Measurements from ENCODE around the gene GRAMD4. TPM values are rescaled to one million over a fixed set of nuclear protein-coding genes. Genes with fewer than 3 reads are reported as not detected.

Gene GRAMD4
- total RNA-seq, 1 donor from 2014 or later, result 58.1 TPM

DNA sequence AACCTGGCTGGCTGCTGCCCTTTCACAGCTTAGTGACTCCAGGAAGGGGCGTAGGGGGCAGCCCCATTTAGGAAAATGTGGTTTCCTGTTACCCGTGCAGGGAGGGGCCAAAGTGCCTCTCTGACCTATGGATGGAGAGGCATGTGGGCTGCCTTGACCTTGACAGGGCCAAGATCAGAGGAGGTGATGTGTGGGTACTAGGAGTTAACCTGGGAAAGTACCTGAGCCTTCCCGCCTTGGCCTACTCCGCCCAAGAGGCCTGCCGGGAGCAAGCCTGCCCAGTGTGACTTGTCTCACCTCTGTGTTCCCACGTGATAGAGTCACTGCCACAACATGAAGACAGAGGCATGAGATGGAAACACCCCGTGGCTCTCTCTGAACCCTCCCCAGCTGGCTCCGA is 33.4 kb downstream of the GRAMD4 start:
- H3K27me3 ChIP-seq (ENCODE audit: low read depth), result no peaks in the 10 kb centered on the region
- H3K27ac ChIP-seq, result no peak overlapping the region
- H3K9me3 ChIP-seq, result no peaks in the 10 kb centered on the region
- DNase-seq, result no peak
- TF ChIP-seq, protein P1, sequence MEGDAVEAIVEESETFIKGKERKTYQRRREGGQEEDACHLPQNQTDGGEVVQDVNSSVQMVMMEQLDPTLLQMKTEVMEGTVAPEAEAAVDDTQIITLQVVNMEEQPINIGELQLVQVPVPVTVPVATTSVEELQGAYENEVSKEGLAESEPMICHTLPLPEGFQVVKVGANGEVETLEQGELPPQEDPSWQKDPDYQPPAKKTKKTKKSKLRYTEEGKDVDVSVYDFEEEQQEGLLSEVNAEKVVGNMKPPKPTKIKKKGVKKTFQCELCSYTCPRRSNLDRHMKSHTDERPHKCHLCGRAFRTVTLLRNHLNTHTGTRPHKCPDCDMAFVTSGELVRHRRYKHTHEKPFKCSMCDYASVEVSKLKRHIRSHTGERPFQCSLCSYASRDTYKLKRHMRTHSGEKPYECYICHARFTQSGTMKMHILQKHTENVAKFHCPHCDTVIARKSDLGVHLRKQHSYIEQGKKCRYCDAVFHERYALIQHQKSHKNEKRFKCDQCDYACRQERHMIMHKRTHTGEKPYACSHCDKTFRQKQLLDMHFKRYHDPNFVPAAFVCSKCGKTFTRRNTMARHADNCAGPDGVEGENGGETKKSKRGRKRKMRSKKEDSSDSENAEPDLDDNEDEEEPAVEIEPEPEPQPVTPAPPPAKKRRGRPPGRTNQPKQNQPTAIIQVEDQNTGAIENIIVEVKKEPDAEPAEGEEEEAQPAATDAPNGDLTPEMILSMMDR (IDR thresholded peaks at IDR 0.05), result no peak
- intact Hi-C loops (cut with DNase I), result no loop called here
- H3K36me3 ChIP-seq, result no peaks in the 10 kb centered on the region
- no peak for ATAC-seq
- peaks cover 23% of the 10 kb centered on the region for H3K4me1 ChIP-seq
- H3K4me3 ChIP-seq, result no peak overlapping the region

DNA sequence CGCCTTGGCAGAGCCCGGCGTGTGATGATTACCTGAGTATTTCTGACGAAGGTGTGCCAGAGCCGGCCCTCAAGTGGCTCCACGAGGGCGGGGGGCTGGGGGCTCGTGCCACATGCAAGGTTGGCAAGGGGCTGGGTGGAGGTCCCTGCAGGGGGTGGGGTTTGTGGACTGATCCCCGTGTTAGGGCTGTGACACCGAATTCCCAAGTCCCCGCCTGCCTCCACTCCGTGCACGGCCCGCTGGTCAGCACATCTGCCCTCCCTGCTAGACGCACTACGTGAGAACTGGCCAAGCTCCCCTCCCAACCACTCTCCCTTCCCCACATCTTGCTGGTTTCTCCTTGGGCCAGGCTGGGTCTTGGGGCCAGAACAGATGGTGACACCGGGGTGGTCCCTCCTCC is 34.2 kb downstream of the GRAMD4 start:
- no peaks in the 10 kb centered on the region for H3K27me3 ChIP-seq (ENCODE audit: low read depth)
- no peak for DNase-seq
- intact Hi-C loops (cut with DNase I), result no loop called here
- no peaks in the 10 kb centered on the region for H3K9me3 ChIP-seq
- no peak for ATAC-seq
- TF ChIP-seq, protein P1 (IDR thresholded peaks at IDR 0.05), result no peak
- H3K4me3 ChIP-seq, result no peak overlapping the region
- H3K27ac ChIP-seq, result no peak overlapping the region
- peaks cover 17% of the 10 kb centered on the region for H3K4me1 ChIP-seq
- peaks cover 3% of the 10 kb centered on the region for H3K36me3 ChIP-seq

DNA sequence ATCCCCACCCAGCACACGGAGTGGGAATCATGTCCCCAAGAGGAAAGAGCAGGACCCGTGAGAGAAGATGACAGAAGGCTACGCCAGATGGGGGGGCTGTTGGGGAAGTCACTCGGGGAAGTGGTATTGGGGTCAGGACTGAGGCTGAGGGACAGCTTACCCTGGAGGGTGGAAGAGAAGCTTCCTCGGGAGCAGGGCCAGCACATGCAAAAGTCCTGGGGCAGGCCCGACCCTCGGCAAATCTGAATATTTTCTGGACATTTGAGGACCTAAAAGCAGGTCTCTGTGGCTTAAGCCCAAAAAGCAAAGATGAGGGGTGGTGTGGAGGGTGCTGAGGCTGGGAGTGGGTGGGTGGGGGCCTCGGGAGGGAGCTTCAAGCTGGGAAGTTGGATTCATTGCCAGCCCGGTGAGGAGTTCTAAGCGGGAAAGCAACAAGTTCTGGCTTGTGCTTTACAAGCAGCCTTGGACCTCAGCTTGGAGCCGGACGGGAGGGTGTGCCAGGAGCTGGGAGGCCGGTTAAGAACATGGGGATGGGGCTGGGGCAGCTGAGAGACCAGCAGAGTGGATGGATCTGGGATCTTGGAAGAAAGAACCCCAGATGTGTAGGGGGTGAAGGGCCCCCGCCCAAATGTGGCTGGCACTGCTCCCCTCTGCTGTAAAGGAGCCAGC is 34.9 kb downstream of the GRAMD4 start:
- Histone ChIP-seq H3K9me3 (no peaks in the 10 kb centered on the region), H3K27me3 (ENCODE audit: low read depth) (no peaks in the 10 kb centered on the region), H3K4me1 (peaks cover 11% of the 10 kb centered on the region), H3K4me3 (no peak overlapping the region), H3K36me3 (peaks cover 4% of the 10 kb centered on the region), H3K27ac (no peak overlapping the region)
- TF ChIP-seq, protein P1 (IDR thresholded peaks at IDR 0.05), result no peak
- intact Hi-C loops (cut with DNase I), result no loop called here
- ATAC-seq (no peak), DNase-seq (no peak)

DNA sequence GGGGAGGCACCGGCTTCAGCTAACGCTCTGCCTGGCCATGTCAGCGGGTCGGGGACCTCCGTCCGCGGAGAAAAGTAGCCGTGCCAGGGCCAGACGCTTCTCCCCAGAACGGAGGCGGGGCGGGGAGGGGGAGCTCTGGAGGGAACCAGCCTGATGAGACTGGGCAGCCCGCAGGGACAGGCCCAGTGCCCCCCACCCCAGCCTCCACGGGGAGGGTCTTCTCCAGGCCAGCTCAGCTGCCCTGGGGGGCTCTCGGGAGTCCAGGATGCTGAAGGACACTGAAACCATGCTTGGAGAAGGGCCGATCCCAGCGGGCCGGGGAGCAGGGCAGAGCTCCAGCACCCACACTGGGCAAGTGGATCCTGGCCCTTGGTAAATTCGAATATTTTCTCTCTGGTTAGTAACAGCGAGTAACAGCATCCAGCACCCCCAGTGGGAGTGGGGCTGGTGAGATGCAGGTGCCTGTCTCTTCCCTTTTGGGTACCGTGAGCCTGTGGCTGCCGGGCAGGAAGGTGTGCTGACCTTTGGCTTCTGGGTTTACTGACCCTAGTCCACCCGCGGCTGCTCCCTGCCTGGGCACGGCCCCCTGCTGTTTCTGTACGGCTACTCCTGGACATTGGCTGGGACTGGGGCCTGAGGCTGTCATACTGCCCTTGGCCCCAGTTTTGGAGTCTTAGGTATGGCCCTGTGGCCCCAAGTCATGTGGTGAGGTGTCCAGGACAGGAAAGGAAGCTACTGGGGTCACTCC is 35.8 kb downstream of the GRAMD4 start:
- DNase-seq, result no peak
- TF ChIP-seq, protein P1 (IDR thresholded peaks at IDR 0.05), result no peak

DNA sequence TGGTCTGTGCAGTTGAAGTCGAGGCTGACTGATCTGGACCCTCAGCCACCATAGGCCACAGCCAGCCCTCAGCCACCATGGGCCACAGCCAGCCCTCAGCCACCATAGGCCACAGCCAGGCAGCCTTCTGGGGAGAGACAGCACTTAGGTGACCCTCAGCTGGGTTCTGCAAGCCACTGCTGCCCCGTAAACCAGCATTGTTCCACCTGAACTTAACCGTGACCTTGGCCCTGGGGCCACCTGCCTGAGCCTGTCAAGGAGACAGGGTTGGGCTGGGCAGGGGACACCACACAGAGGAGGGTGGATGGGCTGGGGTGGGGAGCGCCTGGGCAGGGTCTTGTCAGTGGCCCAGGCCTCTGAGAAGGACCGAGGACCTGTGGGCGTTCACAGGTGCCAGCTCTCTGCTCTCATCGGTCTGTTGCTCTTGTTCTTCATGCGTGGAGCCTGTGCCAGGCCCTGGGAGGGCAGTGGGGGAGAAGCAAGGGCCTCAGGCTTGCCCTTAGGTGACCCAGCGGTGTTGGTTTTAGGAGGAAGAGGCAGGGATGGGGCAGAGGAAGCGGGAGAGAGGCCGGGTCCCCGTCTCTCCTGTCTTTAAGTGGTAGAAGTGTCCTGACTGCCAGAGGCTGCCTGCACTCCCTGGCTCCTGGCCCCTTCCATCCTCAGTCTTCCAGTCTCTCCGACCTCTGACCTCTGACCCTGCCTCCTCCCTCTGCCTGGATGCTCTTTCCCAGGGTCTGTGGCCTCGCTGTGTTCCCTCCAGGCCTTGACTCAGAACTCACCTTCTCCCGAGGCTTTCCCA is 36.9 kb downstream of the GRAMD4 start:
- no peak for ATAC-seq
- H3K9me3 ChIP-seq, result no peaks in the 10 kb centered on the region
- H3K27ac ChIP-seq, result no peak overlapping the region
- H3K4me1 ChIP-seq, result peaks cover 11% of the 10 kb centered on the region
- TF ChIP-seq, protein P1 (IDR thresholded peaks at IDR 0.05), result no peak
- no peaks in the 10 kb centered on the region for H3K27me3 ChIP-seq (ENCODE audit: low read depth)
- peaks cover 5% of the 10 kb centered on the region for H3K36me3 ChIP-seq
- intact Hi-C loops (cut with DNase I), result no loop called here
- no peak for DNase-seq
- H3K4me3 ChIP-seq, result no peak overlapping the region

More for the DNA sequence above, 35.8 kb downstream of the GRAMD4 start:
- Histone ChIP-seq H3K36me3 (peaks cover 4% of the 10 kb centered on the region), H3K27me3 (ENCODE audit: low read depth) (no peaks in the 10 kb centered on the region), H3K4me1 (peaks cover 11% of the 10 kb centered on the region), H3K4me3 (no peak overlapping the region), H3K27ac (no peak overlapping the region), H3K9me3 (no peaks in the 10 kb centered on the region)
- no peak for ATAC-seq
- intact Hi-C loops (cut with DNase I), result no loop called here
